CD4-positive, alpha-beta T cell treated with Interleukin-15 for 4 hours (primary cell): ENCODE data around the gene ZNRF3.
"Not testable (repeated sequence)": the region's sequence is repeated elsewhere in the genome, so short reads cannot be mapped to it uniquely, and the experiment has no call there.

Experiments used
- DNase-seq: peaks from one replicate; pipeline ENCODE4 v3.0.0-alpha.2; 2020; ENCODE audit warnings: low spot score

The ZNRF3 gene

DNA sequence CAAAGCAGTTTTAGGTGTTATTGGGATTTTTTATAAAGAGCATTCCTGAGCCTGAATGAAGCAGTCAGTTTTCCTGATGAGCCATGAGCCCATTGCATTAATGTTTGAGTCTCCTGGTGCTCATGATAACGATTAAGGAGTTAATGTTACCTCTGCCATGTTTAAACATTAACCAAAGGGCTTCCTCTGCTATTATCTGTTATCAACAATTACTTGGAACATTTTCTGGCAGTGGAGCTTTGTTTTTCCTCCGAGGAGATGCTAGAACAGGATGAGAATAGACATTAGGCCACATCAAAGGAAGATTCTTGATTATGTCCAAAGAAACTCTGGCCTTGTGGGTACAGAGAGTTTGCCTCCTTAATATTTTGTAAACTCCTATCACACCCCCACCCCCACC is 49.9 kb downstream of the ZNRF3 start:
- DNase-seq: no peak

DNA sequence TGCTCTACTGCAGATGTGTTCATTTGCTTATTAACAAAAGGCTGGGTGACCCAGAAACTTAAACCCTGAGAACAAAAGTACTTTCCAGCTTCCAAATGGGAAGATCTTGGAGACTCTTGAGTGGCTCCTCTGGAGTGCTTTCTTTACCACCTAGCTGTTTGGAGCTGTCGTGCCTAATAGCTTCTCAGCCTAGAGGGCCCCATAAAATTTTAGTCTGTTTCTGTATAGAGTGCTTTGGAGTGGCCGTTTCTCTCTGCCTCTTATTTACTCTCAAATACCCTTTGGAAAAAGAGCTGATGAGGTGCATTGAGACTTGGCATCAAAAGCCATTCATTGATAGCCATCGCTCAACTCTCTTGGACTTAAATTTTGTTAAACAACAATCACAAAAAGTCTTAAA is 50.7 kb downstream of the ZNRF3 start:
- no peak for DNase-seq

DNA sequence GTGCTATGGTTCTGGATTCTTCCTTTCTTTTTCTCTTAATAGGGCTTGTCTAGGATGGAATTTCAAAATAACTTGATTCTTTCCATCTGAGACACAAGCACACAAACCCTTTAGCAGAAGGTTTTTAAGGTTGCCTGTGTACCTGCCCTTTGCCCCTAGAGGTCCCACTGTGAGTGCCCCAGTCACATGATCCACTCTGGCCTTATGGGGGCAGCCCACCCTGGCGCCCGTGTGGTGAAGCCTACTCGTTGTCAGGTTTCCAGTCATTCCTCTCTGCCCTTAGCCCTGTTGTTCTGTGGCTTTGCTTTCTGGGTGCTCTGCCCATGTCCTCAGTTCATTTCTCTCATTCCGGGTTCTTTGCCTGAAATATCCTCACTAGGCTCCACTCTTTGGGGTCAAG is 51.8 kb downstream of the ZNRF3 start:
- DNase-seq: no peak

DNA sequence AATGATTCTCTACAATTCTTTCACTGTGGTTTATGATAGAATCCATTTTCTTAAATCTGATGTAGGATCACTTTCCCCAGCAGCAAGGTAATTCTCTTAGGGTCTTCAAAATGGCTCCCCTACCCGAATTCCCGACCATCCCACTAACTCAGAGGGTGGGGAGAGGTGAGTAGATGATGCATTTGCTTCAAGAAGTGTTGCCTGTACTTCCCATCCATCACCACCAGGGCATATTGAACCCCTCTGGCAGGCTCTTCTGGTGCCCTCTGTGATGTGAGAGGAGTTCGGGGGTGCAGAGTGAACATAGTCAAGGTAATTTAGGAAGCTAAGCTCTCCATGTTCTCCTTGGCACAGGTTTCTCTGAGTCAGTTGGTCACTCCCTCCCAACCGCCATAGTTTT is 52.3 kb downstream of the ZNRF3 start:
- no peak for DNase-seq

DNA sequence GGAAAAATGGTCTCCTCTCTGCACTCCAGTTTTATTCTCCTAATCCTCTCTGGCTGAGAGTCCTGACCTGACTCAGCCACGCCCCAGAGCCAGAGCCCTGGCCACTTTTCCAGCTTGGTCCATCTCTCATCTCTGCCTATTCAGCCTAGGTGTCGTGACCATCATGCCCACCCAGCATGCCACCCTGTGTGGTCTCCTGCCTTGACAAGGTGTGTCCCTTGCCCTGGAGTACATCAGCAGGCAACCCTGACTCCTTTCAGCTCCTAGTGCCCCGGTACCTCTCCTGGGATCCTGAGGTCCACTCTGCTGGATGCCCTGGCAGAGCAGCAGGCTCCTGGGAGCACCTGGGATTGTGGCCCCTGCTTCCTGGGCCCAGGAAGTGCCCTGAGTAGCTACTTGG is 52.8 kb downstream of the ZNRF3 start:
- no peak for DNase-seq

DNA sequence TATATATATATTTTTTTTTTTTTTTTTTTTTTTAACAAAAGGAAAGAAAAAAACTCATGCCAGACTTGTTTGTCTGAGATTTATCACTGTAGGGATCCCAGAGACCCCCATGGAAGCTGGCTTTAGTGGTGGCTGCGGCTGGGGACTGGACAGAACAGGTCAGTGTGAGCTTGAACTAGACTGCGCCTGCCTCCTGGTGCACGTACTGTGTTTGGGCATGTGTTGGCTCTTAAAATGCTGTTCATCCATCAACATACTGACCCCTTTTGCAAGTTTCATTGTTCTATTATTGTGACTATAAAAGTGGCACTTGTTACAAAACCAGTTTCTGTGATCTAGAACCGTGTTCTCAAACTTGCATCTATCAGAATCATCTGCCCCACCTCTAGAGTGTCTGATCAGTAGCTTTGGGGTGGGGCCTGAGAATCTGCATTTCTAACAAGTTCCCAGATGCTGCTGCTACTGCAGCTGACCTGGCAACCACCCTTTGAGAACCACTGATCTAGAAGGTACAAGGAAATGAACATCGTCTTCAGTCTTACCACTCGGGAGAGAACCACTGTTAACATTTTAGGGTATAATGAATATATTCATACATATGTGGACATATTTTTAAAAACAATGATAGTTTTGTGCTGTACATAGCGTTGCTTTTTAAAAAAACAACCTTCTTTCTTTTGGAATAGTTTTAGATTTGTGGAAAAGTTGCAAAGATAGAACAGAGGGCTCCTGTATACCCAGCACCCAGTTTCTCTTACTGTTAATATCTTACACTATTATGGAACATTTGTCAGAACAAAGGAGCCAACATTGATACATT is 54.0 kb downstream of the ZNRF3 start:
- DNase-seq: no peak

DNA sequence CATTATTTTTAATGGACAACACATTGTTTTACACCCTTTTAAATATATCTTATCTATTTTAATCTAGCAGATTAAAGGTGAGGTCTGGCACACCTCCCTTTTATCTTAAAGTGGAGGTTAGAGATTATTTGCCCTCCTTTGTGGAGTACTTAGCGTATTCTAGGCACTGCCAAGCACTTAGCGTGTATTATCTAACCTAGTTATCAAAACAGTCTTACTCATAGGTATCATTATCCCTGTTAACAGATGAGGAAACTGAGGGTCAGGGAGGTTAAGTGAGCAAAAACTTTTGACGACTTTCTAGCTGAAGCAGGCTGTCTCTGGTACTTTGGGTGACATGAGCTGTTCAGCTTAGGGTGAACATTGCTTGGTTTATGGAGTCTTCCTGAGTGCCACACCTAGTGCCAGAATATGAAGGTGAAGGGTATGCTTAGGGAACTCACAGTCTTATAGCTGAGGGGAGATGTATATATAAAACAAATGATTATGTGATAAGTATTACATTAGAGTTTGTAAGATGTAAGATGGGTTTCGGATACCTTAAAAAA is 55.0 kb downstream of the ZNRF3 start:
- DNase-seq: no peak

DNA sequence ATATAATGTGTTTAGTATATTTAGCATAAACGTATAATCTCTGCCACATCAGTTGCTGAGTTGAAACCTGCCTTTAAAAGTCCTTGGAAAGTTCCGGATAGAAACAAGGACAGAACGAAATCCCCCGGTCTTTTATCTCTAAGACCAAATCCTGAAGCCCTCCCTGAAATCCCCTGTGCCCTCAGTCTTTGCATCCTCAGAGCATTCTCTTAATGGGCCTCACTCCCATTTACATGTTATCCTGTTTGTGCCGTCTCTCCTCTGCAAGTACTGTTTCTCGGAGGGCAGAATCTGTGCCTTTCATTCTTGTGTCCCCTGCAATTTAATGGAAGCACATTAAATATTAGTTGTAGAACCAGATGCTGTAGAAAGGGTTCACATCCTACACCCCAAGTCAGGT is 56.0 kb downstream of the ZNRF3 start:
- no peak for DNase-seq

DNA sequence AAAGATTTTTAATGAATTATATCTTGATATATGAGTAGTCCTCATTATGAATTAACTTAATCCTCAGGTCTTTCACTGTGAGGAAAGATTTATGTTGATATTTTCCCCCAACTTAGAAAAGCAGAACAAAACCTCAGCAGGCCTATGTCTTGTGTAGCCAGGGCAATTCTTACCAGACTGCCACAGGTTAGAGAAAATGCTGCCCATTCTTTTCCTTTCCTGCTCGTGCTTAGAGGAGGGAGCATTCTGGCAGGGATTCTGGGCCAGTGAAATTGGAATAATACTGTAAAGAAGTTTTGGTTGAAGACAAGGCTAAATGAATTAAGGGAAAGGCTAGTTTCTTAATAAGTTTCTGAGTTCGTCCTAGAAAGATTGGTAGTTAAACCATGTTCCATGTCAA is 56.6 kb downstream of the ZNRF3 start:
- DNase-seq: no peak

DNA sequence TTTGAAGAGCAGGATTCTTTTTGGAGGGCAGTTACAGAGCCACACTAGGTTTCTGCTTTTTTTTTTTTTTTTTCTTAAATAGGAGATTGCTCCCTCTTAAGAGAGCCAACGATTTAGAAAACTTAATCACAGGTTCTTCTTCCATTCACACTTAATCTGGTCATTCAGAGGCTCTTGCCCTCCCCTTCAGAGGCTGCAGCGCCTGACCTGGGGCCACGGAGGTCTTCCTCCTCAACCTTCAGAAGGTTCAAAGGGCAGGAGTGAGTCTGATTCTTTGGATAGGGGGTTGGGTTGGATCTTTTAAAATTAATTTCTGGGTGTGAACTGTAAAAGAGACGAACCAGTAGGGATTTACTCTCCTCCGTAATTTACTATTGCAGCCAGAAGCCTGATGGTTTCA is 57.1 kb downstream of the ZNRF3 start:
- no peak for DNase-seq

DNA sequence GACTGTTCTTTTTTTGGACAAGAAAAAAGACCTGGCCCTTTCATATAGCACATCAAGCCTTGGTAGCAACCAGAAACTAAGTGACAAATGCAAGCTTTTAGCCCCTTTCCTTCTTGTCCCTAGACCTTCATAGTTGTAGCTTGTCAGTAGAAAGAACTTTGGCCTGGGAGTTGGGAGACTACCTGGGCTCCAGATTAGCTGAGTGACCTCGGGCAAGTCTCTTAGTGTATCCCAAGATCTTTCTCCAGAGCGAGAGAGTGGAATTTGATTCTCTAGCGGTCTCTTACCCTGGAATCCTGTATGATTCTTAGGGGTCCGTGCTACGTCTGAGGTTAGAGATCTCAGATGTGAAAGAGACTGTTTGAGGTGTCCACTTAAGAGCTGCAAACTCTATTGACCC is 59.0 kb downstream of the ZNRF3 start:
- no peak for DNase-seq

DNA sequence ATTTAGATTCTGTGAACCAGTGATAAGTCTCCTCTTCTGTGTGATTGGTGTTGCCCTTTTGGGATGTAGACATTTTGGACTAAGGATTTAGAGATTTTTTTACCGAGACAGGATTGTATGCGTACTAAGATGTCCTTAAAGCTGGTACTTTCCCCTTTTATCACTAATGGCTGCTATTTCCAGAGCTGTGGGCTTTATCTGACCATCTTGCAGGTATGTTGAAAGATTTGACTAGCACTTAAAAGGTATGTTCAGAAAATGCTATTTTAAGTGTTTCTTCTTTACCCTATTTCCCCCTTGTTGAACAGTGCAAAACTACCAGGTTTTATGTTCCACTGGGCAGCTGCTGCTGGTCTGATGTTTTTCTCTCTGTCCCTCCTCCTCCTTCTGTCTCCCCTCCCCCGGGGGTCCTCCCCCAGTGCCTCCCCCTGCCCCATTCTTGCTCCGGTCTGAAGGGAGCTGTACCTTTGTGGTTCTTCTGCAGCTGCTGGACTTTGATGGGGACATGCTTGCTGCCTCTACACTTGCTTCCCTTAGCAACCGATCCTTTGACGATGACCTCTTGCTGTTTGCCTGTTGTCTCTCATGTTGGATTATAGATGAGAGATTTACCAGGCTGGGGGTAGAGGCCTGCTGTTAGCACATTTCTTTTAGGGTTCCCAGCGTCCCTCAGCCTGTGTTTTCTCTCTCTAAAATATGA is 59.6 kb downstream of the ZNRF3 start:
- no peak for DNase-seq

DNA sequence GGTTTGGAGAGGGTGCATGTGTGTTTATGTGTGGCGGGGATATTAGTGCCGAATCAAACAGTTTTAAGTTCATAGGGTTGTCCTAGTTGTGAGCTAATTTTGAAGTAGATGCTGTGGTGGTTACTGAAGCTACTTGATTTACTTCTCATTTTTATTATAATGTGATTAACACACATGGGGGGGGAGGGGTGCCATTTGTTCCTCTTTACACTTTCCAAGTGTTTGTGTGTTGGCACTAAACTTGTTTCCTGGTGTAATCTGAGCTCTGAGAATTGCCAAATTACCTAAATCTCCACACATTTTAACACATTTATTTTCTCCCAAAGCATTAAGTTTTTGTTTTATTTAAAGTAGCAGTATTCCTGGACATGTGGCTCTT is 60.1 kb downstream of the ZNRF3 start:
- DNase-seq: no peak

DNA sequence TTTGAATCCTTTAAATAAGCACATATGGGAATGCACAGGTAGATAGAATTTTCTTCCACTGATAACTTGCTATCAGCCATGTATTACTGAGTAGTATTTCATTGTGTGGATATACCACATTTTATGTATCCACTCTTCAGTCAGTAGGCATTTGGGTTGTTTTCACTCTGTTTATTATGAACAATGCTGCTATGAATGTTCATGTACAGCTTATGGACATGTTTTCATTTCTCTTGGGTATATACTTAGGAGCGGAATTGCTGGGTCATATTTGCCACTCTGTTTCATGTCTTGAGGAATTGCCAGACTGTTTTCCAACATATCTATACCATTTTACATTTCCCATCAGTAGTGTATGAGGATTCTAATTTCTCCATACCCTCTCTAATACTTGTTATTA is 63.8 kb downstream of the ZNRF3 start:
- DNase-seq: no peak

DNA sequence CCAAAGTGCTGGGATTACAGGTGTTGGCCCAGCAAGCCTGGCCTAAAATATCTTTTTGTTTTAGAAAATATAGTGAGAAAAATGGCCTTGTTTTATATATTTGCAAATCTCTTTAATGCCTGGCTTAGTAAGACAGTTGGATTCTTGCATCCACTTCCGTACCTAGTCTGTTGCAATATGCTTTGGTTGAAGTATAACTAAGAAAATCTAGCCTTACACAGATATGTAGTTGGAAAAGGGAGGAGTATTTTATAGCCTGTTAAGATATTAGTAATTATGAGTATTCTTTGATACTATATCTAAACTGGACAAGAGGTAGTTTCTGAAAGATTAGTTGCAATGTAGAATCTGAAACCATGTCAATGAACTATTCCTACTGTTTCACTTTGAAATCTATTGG is 65.1 kb downstream of the ZNRF3 start:
- no peak for DNase-seq

DNA sequence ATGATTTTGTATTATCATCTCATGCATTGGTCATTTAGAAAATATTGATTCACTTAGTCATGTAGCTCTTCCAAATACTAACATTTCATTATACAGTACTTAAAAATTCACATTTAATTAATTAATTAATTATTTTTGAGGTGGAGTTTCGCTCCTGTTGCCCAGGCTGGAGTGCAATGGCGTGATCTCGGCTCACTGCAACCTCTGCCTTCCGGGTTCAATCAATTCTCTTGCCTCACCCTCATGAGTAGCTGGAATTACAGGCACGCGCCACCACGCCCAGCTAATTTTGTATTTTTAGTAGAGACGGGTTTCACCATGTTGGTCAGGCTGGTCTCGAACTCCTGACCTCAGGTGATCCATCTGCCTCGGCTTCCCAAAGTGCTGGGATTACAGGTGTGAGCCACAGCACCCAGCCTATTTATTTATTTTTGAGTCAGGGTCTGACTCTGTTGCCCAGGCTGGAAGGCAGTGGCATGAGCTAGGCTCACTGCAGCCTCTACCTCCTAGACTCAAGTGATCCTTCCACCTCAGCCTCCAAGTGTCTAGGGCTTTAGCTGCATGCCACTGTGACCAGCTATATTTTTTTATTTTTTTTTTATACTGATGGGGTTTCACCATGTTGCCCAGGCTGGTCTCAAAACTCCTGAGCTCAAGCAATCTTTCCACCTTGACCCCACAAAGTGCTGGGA is 65.6 kb downstream of the ZNRF3 start:
- not testable (repeated sequence) for DNase-seq

DNA sequence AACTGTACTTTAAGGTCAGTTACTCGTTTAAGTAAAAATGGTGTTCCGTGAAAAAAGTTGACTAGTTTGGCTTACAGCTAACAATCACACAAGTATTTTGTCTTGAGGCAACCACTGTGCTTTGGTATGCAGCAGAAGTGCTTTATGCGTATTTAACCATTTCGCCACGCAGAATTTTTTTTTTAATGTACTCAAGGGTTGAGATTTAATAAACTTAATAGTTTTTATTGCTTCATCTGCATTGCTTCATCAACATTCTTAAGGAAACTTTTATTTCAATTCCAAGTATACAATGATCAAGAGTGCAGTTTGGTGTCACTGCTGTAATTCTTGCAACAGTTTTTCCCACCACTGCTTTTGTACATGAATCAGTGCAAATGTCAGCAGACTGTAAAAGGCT is 66.4 kb downstream of the ZNRF3 start:
- no peak for DNase-seq

DNA sequence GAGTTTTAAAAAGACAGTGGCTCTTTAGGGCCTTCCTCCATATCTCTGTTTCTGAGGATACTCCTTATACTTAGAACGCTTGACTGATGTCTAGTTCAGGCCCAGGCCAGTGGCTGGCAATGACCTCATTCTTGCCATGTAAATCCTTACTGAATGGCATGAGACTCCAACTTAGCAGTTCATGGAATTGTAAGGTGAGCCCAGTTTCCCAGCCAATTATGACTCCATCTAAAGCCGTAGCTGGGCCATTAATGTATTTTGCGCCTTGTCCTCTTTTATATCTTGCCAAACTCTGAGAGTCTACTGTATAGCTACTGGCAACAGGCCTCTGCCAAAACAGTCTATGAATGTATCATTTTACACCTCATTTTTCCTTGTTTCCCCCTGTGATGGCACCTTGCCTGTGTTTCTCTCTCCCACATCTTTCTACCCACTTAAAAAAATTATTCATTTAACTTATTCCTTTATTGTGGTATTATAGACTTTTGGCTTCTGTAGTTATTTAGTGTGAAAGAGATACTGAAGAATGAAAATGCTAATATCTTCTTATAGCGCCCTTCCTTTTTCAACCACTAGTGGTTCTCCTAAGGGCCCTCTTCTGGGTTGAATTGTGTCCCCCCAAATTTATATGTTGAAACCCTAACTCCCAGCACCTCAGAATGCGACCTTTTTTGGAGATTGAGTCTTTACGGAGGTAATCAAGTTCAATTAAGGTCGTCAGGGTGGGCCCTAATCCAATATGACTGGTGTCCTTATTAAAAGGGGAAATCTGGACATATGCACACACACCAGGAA is 67.4 kb downstream of the ZNRF3 start:
- no peak for DNase-seq

DNA sequence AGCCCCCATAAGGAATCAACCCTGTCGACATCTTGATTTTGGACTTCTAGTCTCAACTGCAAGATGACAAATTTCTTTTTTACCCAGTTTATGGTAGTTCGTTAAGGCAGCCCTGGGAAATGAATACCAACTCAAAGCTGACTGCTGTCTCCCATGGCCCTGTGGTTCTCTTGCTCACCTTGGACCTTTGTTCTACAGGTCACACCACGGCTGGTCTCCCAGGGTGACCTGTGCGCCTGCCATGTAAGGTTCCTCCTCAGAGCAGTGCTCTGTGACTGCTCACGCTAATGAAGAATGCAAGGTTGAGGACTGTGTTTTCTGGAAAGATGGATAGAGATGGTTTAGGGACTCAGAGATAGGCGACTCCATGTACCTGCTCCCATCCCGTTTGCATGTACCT is 68.2 kb downstream of the ZNRF3 start:
- no peak for DNase-seq

DNA sequence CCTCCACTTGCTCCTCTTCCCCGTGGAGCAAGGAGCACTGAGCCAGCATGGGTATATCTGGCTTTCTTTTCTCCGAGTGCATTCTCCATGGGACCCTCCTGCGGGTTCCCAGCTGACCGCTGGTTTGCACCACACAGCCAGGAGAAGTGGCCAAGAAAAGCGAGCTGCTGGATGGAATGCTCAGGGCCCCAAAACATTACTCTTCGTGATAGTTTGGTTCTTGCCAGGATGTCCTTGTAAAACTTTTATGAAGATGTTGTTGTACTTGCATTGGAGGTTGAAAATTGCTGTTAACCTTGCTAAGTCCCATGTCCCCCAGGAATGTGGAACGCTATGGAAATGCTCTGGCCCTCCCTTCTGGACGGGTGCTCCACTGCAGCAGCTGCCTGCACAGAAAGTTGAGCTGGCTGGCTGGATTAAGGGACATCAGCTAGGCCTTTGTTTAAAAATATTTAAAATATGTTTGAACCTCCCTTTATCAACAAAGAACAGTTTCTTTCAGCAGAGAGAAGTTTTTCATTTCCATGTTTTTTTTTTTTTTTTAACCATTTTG is 68.7 kb downstream of the ZNRF3 start:
- no peak for DNase-seq

DNA sequence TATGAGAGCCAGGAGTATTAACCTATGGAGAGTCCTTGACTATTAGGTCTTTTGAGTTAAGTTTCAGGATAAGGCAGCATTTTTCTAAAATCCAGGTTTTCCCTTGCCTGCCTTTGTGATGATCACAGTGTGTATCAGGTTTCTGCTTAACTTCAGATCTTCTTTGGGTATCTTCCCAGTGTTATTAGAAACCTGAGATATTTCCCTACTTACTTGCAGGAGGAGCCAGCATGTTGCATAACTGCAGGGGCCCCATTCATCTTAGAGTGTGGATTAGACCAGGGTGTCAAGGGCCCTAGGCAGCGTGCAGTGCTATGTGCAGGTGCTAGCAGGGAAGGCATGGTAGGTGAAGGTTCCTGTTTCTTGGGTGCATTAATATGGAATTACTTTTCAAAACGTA is 69.5 kb downstream of the ZNRF3 start:
- DNase-seq: no peak

DNA sequence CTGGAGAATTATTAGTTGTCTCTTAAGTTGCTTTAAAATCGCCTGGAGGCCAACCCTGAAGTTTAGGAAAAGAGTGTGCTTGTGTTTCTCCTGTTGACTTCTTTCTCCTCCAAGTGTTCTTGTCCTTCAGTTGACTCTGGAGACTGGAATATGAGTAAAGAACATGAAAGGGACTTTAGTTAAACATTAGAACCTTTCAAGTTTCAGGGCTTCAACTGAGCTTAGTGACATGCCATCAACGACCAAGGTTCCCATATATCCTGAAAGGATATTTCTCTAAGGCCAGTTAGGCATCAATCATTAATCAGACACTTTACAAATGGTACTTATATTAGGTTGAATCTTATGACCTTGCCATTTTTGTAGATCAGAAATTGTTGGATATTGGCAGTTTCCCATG is 70.0 kb downstream of the ZNRF3 start:
- no peak for DNase-seq
